ENCODE results near the gene ERBB4. TPM values are rescaled to one million over a fixed set of nuclear protein-coding genes. Genes with fewer than 3 reads are reported as not detected.

The ERBB4 gene
- total RNA-seq, 1 donor: 5.8 TPM

DNA sequence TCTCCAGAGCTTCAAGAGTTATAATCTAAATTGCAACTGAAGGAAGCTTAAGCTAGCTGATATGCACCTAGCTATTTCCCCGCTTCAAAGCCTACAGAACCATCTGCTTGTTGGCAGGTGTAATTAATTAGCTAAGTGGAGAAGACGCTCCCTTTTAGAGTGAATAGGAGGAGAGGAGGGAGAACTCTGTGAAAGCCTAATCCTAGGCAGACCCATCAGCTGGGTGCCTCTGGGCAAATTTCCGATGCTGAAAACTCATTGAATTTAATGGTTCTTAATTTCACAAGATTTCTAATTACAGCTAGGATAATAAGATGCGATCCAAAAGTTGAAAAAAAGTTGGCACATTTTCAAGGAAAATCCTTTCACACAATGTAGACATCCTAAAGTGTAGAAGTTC is 735.9 kb downstream of the ERBB4 start:
- TF ChIP-seq, protein P1, sequence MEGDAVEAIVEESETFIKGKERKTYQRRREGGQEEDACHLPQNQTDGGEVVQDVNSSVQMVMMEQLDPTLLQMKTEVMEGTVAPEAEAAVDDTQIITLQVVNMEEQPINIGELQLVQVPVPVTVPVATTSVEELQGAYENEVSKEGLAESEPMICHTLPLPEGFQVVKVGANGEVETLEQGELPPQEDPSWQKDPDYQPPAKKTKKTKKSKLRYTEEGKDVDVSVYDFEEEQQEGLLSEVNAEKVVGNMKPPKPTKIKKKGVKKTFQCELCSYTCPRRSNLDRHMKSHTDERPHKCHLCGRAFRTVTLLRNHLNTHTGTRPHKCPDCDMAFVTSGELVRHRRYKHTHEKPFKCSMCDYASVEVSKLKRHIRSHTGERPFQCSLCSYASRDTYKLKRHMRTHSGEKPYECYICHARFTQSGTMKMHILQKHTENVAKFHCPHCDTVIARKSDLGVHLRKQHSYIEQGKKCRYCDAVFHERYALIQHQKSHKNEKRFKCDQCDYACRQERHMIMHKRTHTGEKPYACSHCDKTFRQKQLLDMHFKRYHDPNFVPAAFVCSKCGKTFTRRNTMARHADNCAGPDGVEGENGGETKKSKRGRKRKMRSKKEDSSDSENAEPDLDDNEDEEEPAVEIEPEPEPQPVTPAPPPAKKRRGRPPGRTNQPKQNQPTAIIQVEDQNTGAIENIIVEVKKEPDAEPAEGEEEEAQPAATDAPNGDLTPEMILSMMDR (IDR thresholded peaks at IDR 0.05; ENCODE audit: insufficient read depth, low read length): no peak
- no peak for DNase-seq (ENCODE audit: low read depth)
- no peak overlapping the region for H3K4me3 ChIP-seq (ENCODE audit: low read depth, low read length)

DNA sequence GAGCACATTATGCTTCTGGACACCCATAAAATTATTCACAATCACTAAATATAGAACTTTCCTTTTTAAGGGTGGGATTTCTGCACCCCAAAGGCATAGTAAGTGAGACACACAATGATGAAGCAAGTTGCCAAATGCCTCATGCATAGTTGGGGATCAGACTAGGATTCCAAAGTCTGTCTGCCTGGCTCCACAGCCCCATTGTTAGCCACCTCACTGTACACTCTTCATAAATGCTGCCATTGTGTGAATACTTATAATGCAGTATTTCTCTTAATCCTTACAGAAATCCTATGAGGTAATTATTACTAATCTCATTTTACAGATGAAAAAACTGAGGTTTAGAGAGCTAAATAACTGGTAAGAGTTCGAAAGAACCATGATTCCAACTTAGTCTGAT is 738.6 kb downstream of the ERBB4 start:
- TF ChIP-seq, protein P1 (IDR thresholded peaks at IDR 0.05; ENCODE audit: insufficient read depth, low read length): no peak
- no peak for DNase-seq (ENCODE audit: low read depth)
- H3K4me3 ChIP-seq (ENCODE audit: low read depth, low read length): no peak overlapping the region

DNA sequence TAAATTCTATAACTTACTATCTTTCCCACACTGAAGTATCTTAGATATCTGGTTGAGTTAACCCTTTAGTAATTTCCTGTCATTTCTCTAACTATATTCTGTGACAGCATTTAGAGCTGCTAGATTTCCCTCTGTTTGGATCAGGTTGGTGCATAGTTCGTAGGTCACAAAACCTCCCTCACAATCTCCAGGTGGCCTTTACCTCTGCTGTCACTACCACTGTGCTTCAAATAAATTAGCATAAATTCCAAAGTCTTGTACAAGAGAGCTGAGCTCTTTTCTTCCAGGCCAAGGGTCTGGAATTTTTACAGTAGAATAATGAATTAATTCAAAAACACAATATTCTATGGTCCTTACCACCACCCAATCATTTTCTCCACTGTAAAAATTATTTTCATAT is 739.7 kb downstream of the ERBB4 start:
- no peak overlapping the region for H3K4me3 ChIP-seq (ENCODE audit: low read depth, low read length)
- TF ChIP-seq, protein P1 (IDR thresholded peaks at IDR 0.05; ENCODE audit: insufficient read depth, low read length): no peak
- no peak for DNase-seq (ENCODE audit: low read depth)

DNA sequence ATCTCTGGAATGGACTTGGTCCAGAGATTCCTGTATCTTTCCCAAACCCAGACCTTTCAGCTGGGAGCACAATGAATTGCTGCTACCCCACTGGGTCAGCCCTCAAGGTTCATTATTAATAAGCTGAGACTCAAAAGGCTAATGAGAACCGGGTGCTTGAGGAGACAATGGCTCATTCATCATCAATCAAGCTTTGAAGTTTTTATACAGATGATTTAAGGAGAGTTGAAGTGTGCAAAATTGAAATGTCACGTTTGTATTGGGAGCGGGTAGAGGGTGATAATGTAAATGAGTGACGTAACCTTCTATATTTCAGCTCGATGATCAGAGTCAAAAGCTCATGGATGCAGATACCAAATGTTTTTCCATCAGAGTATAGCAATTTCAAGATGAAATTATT is 744.9 kb downstream of the ERBB4 start:
- no peak for DNase-seq (ENCODE audit: low read depth)
- TF ChIP-seq, protein P1 (IDR thresholded peaks at IDR 0.05; ENCODE audit: insufficient read depth, low read length): no peak
- H3K4me3 ChIP-seq (ENCODE audit: low read depth, low read length): no peak overlapping the region

DNA sequence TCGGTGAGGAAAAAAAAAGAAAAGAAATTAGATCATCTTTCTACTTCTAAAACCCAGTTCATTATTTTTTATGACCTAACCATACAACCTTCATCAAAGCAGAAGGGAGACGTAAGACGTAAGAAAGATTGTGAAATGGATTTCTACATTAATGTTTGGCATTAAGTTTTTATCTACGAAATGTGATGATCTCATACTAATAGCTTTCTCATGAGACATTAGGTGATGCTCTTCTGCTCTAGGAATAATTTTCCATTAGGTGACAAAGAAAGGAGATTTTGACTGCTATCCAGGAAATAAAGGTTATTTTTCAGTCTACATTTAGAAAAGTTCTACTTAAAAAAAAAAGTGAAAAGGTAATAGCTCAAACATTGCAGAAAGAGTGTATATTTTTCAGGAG is 748.6 kb downstream of the ERBB4 start:
- no peak overlapping the region for H3K4me3 ChIP-seq (ENCODE audit: low read depth, low read length)
- TF ChIP-seq, protein P1 (IDR thresholded peaks at IDR 0.05; ENCODE audit: insufficient read depth, low read length): no peak
- no peak for DNase-seq (ENCODE audit: low read depth)

DNA sequence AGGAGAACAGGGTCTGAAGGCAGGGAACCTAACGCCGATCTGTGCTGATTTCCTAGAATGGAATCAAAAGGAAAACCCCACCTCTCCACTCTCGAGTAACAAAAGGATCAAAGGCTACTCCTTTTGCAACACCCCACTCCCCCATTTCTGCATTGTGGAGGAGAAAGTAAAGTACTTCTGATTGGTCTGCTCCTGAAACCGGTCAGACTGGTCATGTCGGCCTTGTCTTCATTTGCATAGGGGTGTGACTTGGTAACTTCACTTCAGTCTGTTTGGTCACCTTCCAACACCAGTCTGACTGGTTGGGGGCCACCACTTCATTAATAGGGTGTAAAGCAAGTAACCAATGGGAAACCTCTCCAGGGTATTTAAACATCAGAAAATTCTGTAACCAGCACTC is 771.9 kb downstream of the ERBB4 start:
- TF ChIP-seq, protein P1 (IDR thresholded peaks at IDR 0.05; ENCODE audit: insufficient read depth, low read length): no peak
- H3K4me3 ChIP-seq (ENCODE audit: low read depth, low read length): no peak overlapping the region
- no peak for DNase-seq (ENCODE audit: low read depth)

DNA sequence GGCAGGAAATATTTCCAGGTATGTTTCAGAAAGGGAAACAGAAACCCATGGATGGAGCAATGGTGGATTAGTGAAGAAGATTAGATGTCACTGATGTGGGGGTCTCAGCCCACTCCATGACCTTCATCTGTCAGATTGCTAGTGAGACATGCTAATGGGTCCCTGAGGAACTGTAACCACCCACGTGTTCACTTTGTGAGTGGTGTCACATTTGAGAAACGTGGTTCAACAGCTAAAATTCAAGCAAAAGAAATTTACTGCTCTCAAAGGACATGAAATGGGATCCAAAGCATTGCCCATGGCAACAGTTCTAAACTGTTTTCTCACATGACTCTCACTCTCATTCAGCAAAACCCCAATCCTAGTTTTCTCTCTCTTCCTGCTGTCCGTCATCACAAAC is 776.1 kb downstream of the ERBB4 start:
- TF ChIP-seq, protein P1 (IDR thresholded peaks at IDR 0.05; ENCODE audit: insufficient read depth, low read length): no peak
- H3K4me3 ChIP-seq (ENCODE audit: low read depth, low read length): no peak overlapping the region
- no peak for DNase-seq (ENCODE audit: low read depth)

All from fibroblast of the aortic adventitia (primary cell).